ENCODE results near the gene GPC3.
"Not testable (repeated sequence)": the region's sequence is repeated elsewhere in the genome, so short reads cannot be mapped to it uniquely, and the experiment has no call there.

The GPC3 gene

GRCh38 chrX:133994576-133994975 lies 9.2 kb upstream of the GPC3 start:
- no peak for DNase-seq

- DNase-seq = no peak
These were observed 7.5 kb upstream of the GPC3 start for GRCh38 chrX:133992882-133993281.

DNA sequence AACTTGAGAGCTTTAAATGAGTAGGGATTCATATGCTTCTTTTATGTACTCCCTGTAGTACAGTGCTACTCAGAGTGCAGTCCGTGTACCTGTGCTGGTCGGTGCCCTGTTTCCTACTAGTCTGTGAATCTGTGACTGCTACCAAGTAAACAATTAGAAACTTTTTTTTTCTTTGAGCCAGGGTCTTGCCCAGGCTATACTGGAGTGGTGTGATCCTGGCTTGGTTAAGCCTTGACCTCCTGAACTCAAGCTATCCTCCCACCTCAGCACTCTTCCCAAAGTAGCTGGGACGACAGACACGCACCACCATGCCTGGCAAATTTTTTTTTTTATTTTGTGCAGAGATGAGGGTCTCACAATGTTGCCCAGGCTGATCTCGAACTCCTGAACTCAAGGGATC lies 6.4 kb upstream of the GPC3 start:
- no peak for DNase-seq

GRCh38 chrX:133991057-133991456 lies 5.7 kb upstream of the GPC3 start:
- DNase-seq = not testable (repeated sequence)

GRCh38 chrX:133989993-133990392 lies 4.6 kb upstream of the GPC3 start:
- no peak for DNase-seq

DNA sequence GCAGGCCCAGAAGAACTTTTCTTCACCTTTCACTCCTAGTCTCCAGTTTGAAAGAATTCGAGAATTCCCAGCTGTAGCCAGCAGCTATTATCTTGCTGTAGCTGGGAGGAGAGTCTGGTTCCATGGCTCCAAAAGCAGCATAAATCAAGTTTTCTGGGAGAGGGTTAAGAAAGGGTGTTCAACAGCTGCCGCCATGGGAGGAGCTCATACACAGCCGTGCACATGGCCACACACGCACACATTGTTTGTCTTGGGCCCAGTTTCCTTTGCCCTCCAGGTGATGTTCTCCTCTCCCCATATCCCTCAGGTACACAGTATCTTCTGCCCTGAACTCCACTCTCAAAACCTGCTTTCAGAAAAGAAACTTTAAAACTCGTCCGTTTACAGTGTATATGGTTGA lies 4.1 kb upstream of the GPC3 start:
- no peak for DNase-seq

GRCh38 chrX:133988010-133988409 lies 2.6 kb upstream of the GPC3 start:
- no peak for DNase-seq

GRCh38 chrX:133987188-133987587 lies 1.8 kb upstream of the GPC3 start:
- no peak for DNase-seq

GRCh38 chrX:133985967-133986683 lies 731 bp upstream of the GPC3 start:
- no peak for DNase-seq

DNA sequence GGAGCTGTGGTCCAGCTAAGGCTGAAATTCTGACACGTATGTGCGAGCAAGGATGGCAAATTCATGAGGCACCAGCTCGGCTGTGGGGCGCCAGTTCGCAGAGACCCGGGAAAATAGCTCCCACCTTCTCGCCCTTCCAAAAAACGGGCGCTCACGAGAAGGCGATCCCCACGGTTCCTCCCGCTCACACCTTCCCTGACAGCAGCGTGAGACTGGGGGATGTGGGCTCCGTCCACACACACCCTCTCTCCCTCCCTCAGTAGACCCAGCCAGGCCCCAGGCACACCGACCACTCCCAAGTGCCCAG lies 584 bp downstream of the GPC3 start:
- DNase-seq = no peak

- no peak for DNase-seq
These were observed 1.2 kb downstream of the GPC3 start for GRCh38 chrX:133983974-133984845.

- DNase-seq = no peak
These were observed 2.0 kb downstream of the GPC3 start for GRCh38 chrX:133983256-133983973.

DNA sequence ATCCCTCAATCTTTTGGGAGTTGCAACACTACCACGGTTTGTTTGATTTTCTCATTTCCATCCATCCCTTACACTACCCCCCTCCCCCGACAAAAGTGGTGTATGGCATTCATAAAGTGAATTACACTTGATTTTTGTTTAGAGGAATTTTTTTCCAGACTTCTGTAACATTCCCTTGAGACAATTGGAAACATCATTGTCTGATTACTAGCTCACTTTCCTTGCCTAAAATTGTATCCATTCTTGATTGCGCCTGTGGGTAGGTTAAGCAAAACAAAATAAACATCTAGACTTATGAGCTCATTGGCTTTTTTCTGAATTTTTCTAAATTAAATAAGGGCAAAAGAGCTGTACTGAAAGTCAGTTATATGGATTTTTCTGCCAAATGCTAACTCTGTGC lies 3.5 kb downstream of the GPC3 start:
- no peak for DNase-seq

- no peak for DNase-seq
These were observed 4.4 kb downstream of the GPC3 start for GRCh38 chrX:133980832-133981588.

DNA sequence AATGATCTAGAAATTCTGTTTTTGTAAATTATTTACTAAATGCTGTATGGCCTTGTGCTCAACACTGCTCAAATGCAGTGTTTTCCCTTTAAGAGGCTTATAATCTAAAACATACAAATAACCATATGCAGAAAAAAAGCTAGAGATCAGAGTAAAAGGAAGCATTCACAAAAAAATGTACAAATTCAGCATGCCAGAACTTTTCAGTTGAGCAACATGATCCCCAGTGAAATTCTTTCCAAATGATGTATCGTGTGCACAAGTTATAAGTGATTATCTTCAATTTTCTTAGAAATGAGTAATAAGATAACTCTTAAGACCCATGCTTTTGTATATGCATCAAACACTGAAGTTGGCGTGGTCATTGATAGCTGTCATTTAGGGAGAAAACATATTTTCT lies 5.0 kb downstream of the GPC3 start:
- no peak for DNase-seq

DNA sequence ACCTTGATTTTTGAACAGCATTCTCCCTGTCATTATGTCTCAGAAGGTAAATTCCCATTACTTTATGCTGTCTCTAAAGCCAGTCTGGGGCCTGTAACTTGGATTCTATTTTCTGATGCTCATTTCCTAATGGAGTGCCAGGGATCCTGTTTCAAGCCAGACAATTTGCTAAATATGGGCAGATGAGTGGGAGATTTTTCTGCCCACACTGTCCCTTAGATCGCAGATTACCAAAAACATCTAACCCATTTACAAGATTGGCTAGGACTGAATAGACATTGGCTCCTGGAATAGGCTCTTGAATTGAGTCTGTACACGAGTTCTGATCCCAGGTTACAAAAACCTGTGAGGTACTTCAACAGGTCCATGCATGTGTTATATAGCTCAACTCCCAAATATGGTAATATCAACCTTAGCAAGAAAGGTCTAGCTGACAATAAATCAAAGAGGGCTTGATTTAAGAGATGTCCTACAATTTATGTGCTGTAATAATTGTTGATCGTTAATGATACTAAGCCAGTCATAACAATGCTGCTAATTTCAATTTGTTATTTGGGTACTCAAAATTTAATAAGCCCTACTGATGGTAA lies 5.7 kb downstream of the GPC3 start:
- no peak for DNase-seq

DNA sequence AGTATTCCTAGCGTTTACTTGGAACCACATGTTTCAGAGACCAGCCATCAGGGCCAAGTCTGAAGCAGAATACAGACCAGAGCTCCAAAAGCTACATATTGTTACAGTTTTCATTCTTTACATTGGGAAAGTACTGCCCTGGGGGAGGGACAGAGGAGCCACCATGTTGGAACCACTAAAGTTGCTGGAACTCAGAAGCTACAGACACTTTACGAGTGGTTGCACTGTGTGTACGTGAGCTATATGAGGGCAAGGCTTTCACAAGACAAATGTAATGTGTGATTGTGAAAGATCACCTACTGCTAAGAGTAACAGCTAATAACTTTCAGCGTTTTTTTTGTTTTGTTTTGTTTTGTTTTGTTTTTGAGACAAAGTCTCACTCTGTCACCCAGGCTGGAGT lies 11.7 kb downstream of the GPC3 start:
- DNase-seq = no peak

DNA sequence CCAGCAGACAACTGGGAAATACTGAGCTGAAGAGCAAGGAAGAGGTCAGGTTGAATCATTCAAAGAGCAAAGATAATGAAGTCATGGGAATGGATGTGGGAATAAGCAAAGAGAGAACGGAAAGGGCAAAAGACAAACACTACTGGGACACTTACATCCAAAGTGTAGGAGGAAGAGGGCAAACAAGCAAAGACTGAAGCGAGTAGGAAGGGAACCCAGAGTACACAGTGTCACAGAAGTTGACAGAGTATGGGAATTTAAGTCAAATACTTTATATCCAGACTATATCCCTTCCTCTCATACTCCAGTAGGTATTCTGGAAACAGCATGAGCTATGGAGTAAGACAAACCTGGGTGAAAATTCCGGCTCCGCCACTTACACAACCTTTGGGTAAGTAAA lies 12.5 kb downstream of the GPC3 start:
- no peak for DNase-seq

DNA sequence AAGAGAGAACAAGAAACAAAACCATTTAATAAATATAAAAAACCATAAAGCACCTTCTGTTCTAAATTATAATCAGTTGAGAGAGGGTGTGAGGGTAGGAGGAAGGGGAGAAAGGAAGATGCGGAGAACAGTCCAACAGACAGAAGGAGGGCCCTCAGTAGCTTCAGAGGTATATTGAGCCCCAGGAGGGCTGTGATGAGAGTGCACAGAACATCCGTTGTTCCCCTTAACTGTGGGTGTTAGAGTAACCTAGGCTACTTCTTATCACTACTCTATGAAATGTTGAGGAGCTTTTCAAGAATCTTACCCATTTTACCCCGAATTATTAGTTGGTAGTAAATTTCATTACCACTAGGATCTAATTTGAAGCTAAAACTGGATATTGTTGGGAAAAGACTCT lies 13.8 kb downstream of the GPC3 start:
- DNase-seq = no peak

- no peak for DNase-seq
These were observed 15.3 kb downstream of the GPC3 start for GRCh38 chrX:133970076-133970475.

DNA sequence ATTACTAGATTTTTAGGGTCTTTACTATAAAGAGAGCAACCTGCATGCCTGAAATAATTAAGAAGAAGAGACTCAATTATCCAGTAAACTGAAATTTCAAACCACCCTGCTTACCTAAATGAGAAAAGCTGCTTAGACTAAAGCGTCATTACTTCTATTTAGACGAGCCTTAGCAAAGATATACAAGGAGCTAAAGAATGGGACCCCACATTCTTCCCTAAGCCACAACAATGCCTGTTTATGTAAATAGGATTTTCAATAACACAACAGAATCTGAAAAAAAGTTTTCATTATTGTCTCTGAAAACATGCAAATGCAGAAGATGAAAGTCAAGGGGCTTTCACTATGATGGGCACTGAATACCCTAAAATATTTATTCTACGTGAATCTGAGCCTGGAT lies 16.2 kb downstream of the GPC3 start:
- DNase-seq = no peak

- no peak for DNase-seq
These were observed 17.3 kb downstream of the GPC3 start for GRCh38 chrX:133968109-133968508.

DNA sequence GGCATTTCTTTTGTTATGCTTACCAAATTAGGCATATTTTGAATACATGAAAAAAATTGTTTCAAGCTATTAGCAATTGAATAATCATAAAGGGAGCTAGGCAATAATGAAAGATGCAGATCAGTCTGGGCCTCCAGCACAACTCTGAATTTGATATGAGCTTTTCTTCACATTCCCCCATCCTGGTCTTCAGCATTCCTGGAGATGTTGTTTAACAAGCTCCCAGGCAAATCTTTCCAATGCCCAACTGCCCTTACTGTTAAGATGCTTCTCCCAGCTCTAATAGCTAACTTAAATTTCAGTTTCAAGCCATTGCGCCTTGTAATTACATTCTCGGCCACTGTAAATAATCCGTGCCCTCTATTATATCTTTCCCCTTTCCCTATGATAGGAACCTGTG lies 19.2 kb downstream of the GPC3 start:
- DNase-seq = no peak

Measured in NCI-H82 (cell line).